Heart right ventricle (tissue), 16 donors: ENCODE results near the gene CHST15. TPM values are rescaled to one million over a fixed set of nuclear protein-coding genes. Genes with fewer than 3 reads are reported as not detected.

Experiments used
- ATAC-seq, 8 donors: fragments of 200-7000 bp; cut with Tn5 transposase; one replicate each; pipeline ENCODE4 v1.9.1; 2020; ENCODE audit warnings: mild to moderate bottlenecking in 8 of 8, moderate library complexity in 8 of 8, moderate number of reproducible peaks in 1 of 8
- DNase-seq, 2 donors: peaks; one replicate each; pipeline ENCODE4 v3.0.0-alpha.2; 2020
- H3K27ac ChIP-seq, 10 donors: fragments of 200-600 bp; sonication (generic) in 2 of 10; one replicate each; pipeline versions ENCODE4 v1.5.0 to v1.8.0; 2020 to 2022; ENCODE audit warnings: mild to moderate bottlenecking in 3 of 10
- H3K27me3 ChIP-seq, 7 donors: fragments of 200-600 bp; one replicate each; pipeline ENCODE4 v1.8.0; 2021 to 2022; ENCODE audit warnings: mild to moderate bottlenecking in 2 of 7
- H3K36me3 ChIP-seq, 9 donors: fragments of 200-600 bp; sonication (generic) in 1 of 9; one replicate each; pipeline versions ENCODE4 v1.5.0 to v1.8.0; 2020 to 2022; ENCODE audit warnings: mild to moderate bottlenecking in 2 of 9
- H3K4me1 ChIP-seq, 9 donors: fragments of 200-600 bp; sonication (generic) in 1 of 9; one replicate each; pipeline versions ENCODE4 v1.5.0 to v1.8.0; 2020 to 2022; ENCODE audit warnings: mild to moderate bottlenecking in 4 of 9
- H3K4me3 ChIP-seq, 10 donors: fragments of 200-600 bp; sonication (generic) in 2 of 10; one replicate each; pipeline versions ENCODE4 v1.5.0 to v1.8.0; 2020 to 2022; ENCODE audit warnings: mild to moderate bottlenecking in 7 of 10, moderate library complexity in 2 of 10
- H3K9me3 ChIP-seq, 11 donors: fragments of 200-600 bp in 10 of 11; sonication (generic) in 2 of 11; one replicate each; pipeline versions ENCODE4 v1.5.0 to v1.8.0; 2013 to 2022; ENCODE audit warnings: mild to moderate bottlenecking in 2 of 11, control low read depth in 1 of 11, moderate library complexity in 1 of 11
- CTCF ChIP-seq, 9 donors: fragments of 200-600 bp; sonication (generic) in 2 of 9; IDR thresholded peaks; one replicate each; pipeline versions ENCODE4 v1.5.0 to v1.8.0; 2021 to 2022; ENCODE audit warnings: antibody characterized with exemption in 9 of 9, mild to moderate bottlenecking in 5 of 9, moderate library complexity in 1 of 9
- WGBS, 2 donors: extraction: QIAGEN DNeasy Blood & Tissue Kit; methylation state at CpG; one replicate each; pipeline ENCODE4 v1.1.7; 2013; ENCODE audit warnings: inconsistent platforms in 1 of 2; 5-methylcytosine and 5-hydroxymethylcytosine counted together
- intact Hi-C, 10 donors: fragments of 100-400 bp; cut with DNase I; formaldehyde crosslinking; loops; one replicate each; pipeline versions ENCODE4 v1.11.1 to v1.14.2; 2022
- polyA plus RNA-seq, 2 donors: library from polyadenylated mRNA; stranded (reverse); fragments of 200-250 nt; gene quantifications; one replicate each; pipeline ENCODE4 v1.2.3, GENCODE V29; 2013
- total RNA-seq, 10 donors: library from RNA; stranded (reverse); fragmentation: NEBNext Ultra II Directional in 3 of 10; extraction: Animal tissue kit (Norgen Biotek cat#: 25700) in 3 of 10; gene quantifications; one replicate each; pipeline versions ENCODE4 v1.2.1 to v1.2.4, GENCODE V29; 2021 to 2023
- donor health status: Arrhythmogenic right ventricular cardiomyopathy.
- donor health status: ischemic (EF 13 %, LVEDD 7.1; RV severe dilation, severe dysfunction).
- donor health status: healthy with polysubstance abuse.
- donor health status: DM: no; HTN: yes; CAD: no.
- donor health status: DM: no; HTN: no; CAD: no.
- donor health status: ischemic (EF 25% LVEDD 6.9; RV normal size, moderate dysfunction).
- donor health status: ischemic (EF 25% LVEDD 5.7; RV mildly dilated, moderate dysfunction).
- donor health status: healthy.
- donor health status: DM: yes; HTN: yes; CAD: no.
- donor health status: Ischemic cardiomyopathy.
- donor health status: ischemic (EF 35%, LVEDD 5.7; RV mildly dilated, moderate dysfunction).
- donor health status: nonischemic (EF 11% LVEDD 7.7; RV severe dilation, severe dysfunction).
- donor health status: DM: yes; HTN: yes; CAD: no.
- donor health status: PGD.
- donor health status: ischemic (EF 29% LVEDD 5.4; RV normal size, mild dysfunction).
- donor health status: nonischemic (EF 23%, LVEDD 6.1; RV moderate dilation, normal function).

Gene CHST15
- total and polyA plus RNA-seq, 12 donors: 1.3 to 16.7 (median 4.8) TPM

GRCh38 chr10:124081547-124082140 is 11.8 kb downstream of the CHST15 start:
- Histone ChIP-seq H3K9me3 (no peaks in the 10 kb centered on the region), H3K27ac (no peak overlapping the region), H3K4me3 (no peak overlapping the region), H3K4me1 (peaks cover 0 to 38% (median 0%) of the 10 kb centered on the region in 9 donors), H3K27me3 (no peaks in the 10 kb centered on the region), H3K36me3 (peaks cover 0 to 11% (median 0%) of the 10 kb centered on the region in 9 donors)
- 74 to 76% methylated on average over 13 of the region's 13 CpGs for WGBS, 2 donors
- DNase-seq (no peak), ATAC-seq (no peak)
- intact Hi-C loops: no loop called here
- no peak for TF ChIP-seq CTCF (IDR thresholded peaks at IDR 0.05)

- no peak overlapping the region for H3K27ac ChIP-seq
- WGBS, 2 donors: 85 to 87% methylated on average over 9 of the region's 9 CpGs
- intact Hi-C loops: no loop called here
- H3K4me1 ChIP-seq: peaks cover 0 to 43% (median 9%) of the 10 kb centered on the region in 9 donors
- no peak overlapping the region for H3K4me3 ChIP-seq
- no peak for ATAC-seq
- TF ChIP-seq CTCF (IDR thresholded peaks at IDR 0.05): no peak
- H3K36me3 ChIP-seq: peaks cover 0 to 11% (median 0%) of the 10 kb centered on the region in 9 donors
- no peak for DNase-seq
- H3K27me3 ChIP-seq: no peaks in the 10 kb centered on the region
- H3K9me3 ChIP-seq: no peaks in the 10 kb centered on the region
Observed at GRCh38 chr10:124079864-124080263, 13.5 kb downstream of the CHST15 start.

- Histone ChIP-seq H3K27ac (no peak overlapping the region), H3K4me3 (no peak overlapping the region), H3K27me3 (no peaks in the 10 kb centered on the region), H3K4me1 (peaks cover 0 to 44% (median 9%) of the 10 kb centered on the region in 9 donors), H3K36me3 (peaks cover 0 to 11% (median 0%) of the 10 kb centered on the region in 9 donors), H3K9me3 (no peaks in the 10 kb centered on the region)
- intact Hi-C loops: no loop called here
- no peak for TF ChIP-seq CTCF (IDR thresholded peaks at IDR 0.05)
- no peak for ATAC-seq
- no peak for DNase-seq
Observed at GRCh38 chr10:124078714-124079113, 14.7 kb downstream of the CHST15 start.

GRCh38 chr10:124078028-124078427 is 15.4 kb downstream of the CHST15 start:
- ATAC-seq: no peak
- WGBS, 2 donors: 88 to 93% methylated on average over 4 of the region's 4 CpGs
- peaks cover 0 to 11% (median 0%) of the 10 kb centered on the region in 9 donors for H3K36me3 ChIP-seq
- intact Hi-C loops: no loop called here
- no peak for DNase-seq
- no peak overlapping the region for H3K4me3 ChIP-seq
- H3K9me3 ChIP-seq: no peaks in the 10 kb centered on the region
- TF ChIP-seq CTCF (IDR thresholded peaks at IDR 0.05): no peak
- H3K4me1 ChIP-seq: peaks cover 0 to 46% (median 9%) of the 10 kb centered on the region in 9 donors
- no peaks in the 10 kb centered on the region for H3K27me3 ChIP-seq
- H3K27ac ChIP-seq: no peak overlapping the region
